ENCODE results near the gene NPIPA1.
"Not testable (repeated sequence)": the region's sequence is repeated elsewhere in the genome, so short reads cannot be mapped to it uniquely, and the experiment has no call there.

The NPIPA1 gene

GRCh38 chr16:14930246-14930645, 7.0 kb upstream of the NPIPA1 start:
- H3K27ac ChIP-seq (replicated peaks; ENCODE audit: low read length); H3K79me1 ChIP-seq (ENCODE audit: low read depth, low read length); H3K9ac ChIP-seq (ENCODE audit: low read depth, low read length, poor library complexity); H3K4ac ChIP-seq (ENCODE audit: low read length); H4K91ac ChIP-seq (ENCODE audit: low read depth, low read length, poor library complexity); DNase-seq (ENCODE audit: low spot score); H2AK5ac ChIP-seq (ENCODE audit: low read depth, low read length); H3K9me3 ChIP-seq (replicated peaks in 1 of 2; ENCODE audit: control insufficient read depth in 2 of 2, insufficient read depth in 1 of 2, low read depth in 1 of 2, low read length in 2 of 2); H3K36me3 ChIP-seq (replicated peaks in 1 of 2; ENCODE audit: control insufficient read depth in 2 of 2, insufficient read depth in 2 of 2, low read length in 2 of 2); H2BK5ac ChIP-seq (ENCODE audit: low read length); H2BK120ac ChIP-seq (ENCODE audit: low read depth, low read length); H3K4me1 ChIP-seq (ENCODE audit: control insufficient read depth in 2 of 2, insufficient read depth in 1 of 2, low read depth in 1 of 2, low read length in 2 of 2); H3K4me3 ChIP-seq (ENCODE audit: low read length in 2 of 2); H2BK15ac ChIP-seq (ENCODE audit: low read length); H4K8ac ChIP-seq (ENCODE audit: low read depth, low read length); H2AFZ ChIP-seq (ENCODE audit: low read length); H2BK12ac ChIP-seq (ENCODE audit: low read length); H3K23ac ChIP-seq (ENCODE audit: low read depth, low read length, poor library complexity); H3K18ac ChIP-seq (ENCODE audit: low read length); H3K27me3 ChIP-seq (ENCODE audit: control insufficient read depth in 3 of 3, insufficient read depth in 3 of 3, low read depth in 1 of 3, low read length in 3 of 3); H3K4me2 ChIP-seq (ENCODE audit: insufficient read depth, low read length, poor library complexity, severe bottlenecking); H3K14ac ChIP-seq (ENCODE audit: low read length): not testable (repeated sequence)
- no CpG with 5 or more reads among the region's 25 CpGs for WGBS, 2 donors (ENCODE audit: extremely low coverage in 2 of 2, insufficient read length in 2 of 2, insufficient replicate concordance in 1 of 2)

GRCh38 chr16:14930971-14931370, 6.3 kb upstream of the NPIPA1 start:
- H2AK5ac ChIP-seq (ENCODE audit: low read depth, low read length); H2BK5ac ChIP-seq (ENCODE audit: low read length); H2BK15ac ChIP-seq (ENCODE audit: low read length); H2AFZ ChIP-seq (ENCODE audit: low read length); H3K14ac ChIP-seq (ENCODE audit: low read length); H3K4ac ChIP-seq (ENCODE audit: low read length); H3K27ac ChIP-seq (replicated peaks; ENCODE audit: low read length); H4K8ac ChIP-seq (ENCODE audit: low read depth, low read length); H3K4me3 ChIP-seq (ENCODE audit: low read length in 2 of 2); H3K4me1 ChIP-seq (ENCODE audit: control insufficient read depth in 2 of 2, insufficient read depth in 1 of 2, low read depth in 1 of 2, low read length in 2 of 2); H3K23ac ChIP-seq (ENCODE audit: low read depth, low read length, poor library complexity); H4K91ac ChIP-seq (ENCODE audit: low read depth, low read length, poor library complexity); H3K9me3 ChIP-seq (replicated peaks in 1 of 2; ENCODE audit: control insufficient read depth in 2 of 2, insufficient read depth in 1 of 2, low read depth in 1 of 2, low read length in 2 of 2); H3K4me2 ChIP-seq (ENCODE audit: insufficient read depth, low read length, poor library complexity, severe bottlenecking); H2BK120ac ChIP-seq (ENCODE audit: low read depth, low read length); H3K36me3 ChIP-seq (replicated peaks in 1 of 2; ENCODE audit: control insufficient read depth in 2 of 2, insufficient read depth in 2 of 2, low read length in 2 of 2); H3K79me1 ChIP-seq (ENCODE audit: low read depth, low read length); H2BK12ac ChIP-seq (ENCODE audit: low read length); H3K27me3 ChIP-seq (ENCODE audit: control insufficient read depth in 3 of 3, insufficient read depth in 3 of 3, low read depth in 1 of 3, low read length in 3 of 3); H3K18ac ChIP-seq (ENCODE audit: low read length); H3K9ac ChIP-seq (ENCODE audit: low read depth, low read length, poor library complexity); DNase-seq (ENCODE audit: low spot score): not testable (repeated sequence)
- WGBS, 2 donors (ENCODE audit: extremely low coverage in 2 of 2, insufficient read length in 2 of 2, insufficient replicate concordance in 1 of 2), result no CpG with 5 or more reads among the region's 19 CpGs

GRCh38 chr16:14932581-14933375, 4.5 kb upstream of the NPIPA1 start:
- H3K4me1 ChIP-seq (ENCODE audit: control insufficient read depth in 2 of 2, insufficient read depth in 1 of 2, low read depth in 1 of 2, low read length in 2 of 2); H2AFZ ChIP-seq (ENCODE audit: low read length); H3K18ac ChIP-seq (ENCODE audit: low read length); H2BK5ac ChIP-seq (ENCODE audit: low read length); H3K9ac ChIP-seq (ENCODE audit: low read depth, low read length, poor library complexity); H3K36me3 ChIP-seq (replicated peaks in 1 of 2; ENCODE audit: control insufficient read depth in 2 of 2, insufficient read depth in 2 of 2, low read length in 2 of 2); H2BK12ac ChIP-seq (ENCODE audit: low read length); H3K27me3 ChIP-seq (ENCODE audit: control insufficient read depth in 3 of 3, insufficient read depth in 3 of 3, low read depth in 1 of 3, low read length in 3 of 3); H3K79me1 ChIP-seq (ENCODE audit: low read depth, low read length); H2BK15ac ChIP-seq (ENCODE audit: low read length); H3K23ac ChIP-seq (ENCODE audit: low read depth, low read length, poor library complexity); H4K91ac ChIP-seq (ENCODE audit: low read depth, low read length, poor library complexity); DNase-seq (ENCODE audit: low spot score); H3K4ac ChIP-seq (ENCODE audit: low read length); H2AK5ac ChIP-seq (ENCODE audit: low read depth, low read length); H3K14ac ChIP-seq (ENCODE audit: low read length); H3K4me2 ChIP-seq (ENCODE audit: insufficient read depth, low read length, poor library complexity, severe bottlenecking); H3K27ac ChIP-seq (replicated peaks; ENCODE audit: low read length); H3K9me3 ChIP-seq (replicated peaks in 1 of 2; ENCODE audit: control insufficient read depth in 2 of 2, insufficient read depth in 1 of 2, low read depth in 1 of 2, low read length in 2 of 2); H4K8ac ChIP-seq (ENCODE audit: low read depth, low read length); H2BK120ac ChIP-seq (ENCODE audit: low read depth, low read length); H3K4me3 ChIP-seq (ENCODE audit: low read length in 2 of 2): not testable (repeated sequence)
- WGBS, 2 donors (ENCODE audit: extremely low coverage in 2 of 2, insufficient read length in 2 of 2, insufficient replicate concordance in 1 of 2), result no CpG with 5 or more reads among the region's 47 CpGs

- not testable (repeated sequence) for H4K8ac ChIP-seq (ENCODE audit: low read depth, low read length); H2BK12ac ChIP-seq (ENCODE audit: low read length); DNase-seq (ENCODE audit: low spot score); H3K4ac ChIP-seq (ENCODE audit: low read length); H3K36me3 ChIP-seq (replicated peaks in 1 of 2; ENCODE audit: control insufficient read depth in 2 of 2, insufficient read depth in 2 of 2, low read length in 2 of 2); H2AFZ ChIP-seq (ENCODE audit: low read length); H2AK5ac ChIP-seq (ENCODE audit: low read depth, low read length); H3K4me2 ChIP-seq (ENCODE audit: insufficient read depth, low read length, poor library complexity, severe bottlenecking); H2BK120ac ChIP-seq (ENCODE audit: low read depth, low read length); H3K27me3 ChIP-seq (ENCODE audit: control insufficient read depth in 3 of 3, insufficient read depth in 3 of 3, low read depth in 1 of 3, low read length in 3 of 3); H3K27ac ChIP-seq (replicated peaks; ENCODE audit: low read length); H2BK5ac ChIP-seq (ENCODE audit: low read length); H3K18ac ChIP-seq (ENCODE audit: low read length); H3K4me3 ChIP-seq (ENCODE audit: low read length in 2 of 2); H4K91ac ChIP-seq (ENCODE audit: low read depth, low read length, poor library complexity); H2BK15ac ChIP-seq (ENCODE audit: low read length); H3K9me3 ChIP-seq (replicated peaks in 1 of 2; ENCODE audit: control insufficient read depth in 2 of 2, insufficient read depth in 1 of 2, low read depth in 1 of 2, low read length in 2 of 2); H3K9ac ChIP-seq (ENCODE audit: low read depth, low read length, poor library complexity); H3K79me1 ChIP-seq (ENCODE audit: low read depth, low read length); H3K23ac ChIP-seq (ENCODE audit: low read depth, low read length, poor library complexity); H3K4me1 ChIP-seq (ENCODE audit: control insufficient read depth in 2 of 2, insufficient read depth in 1 of 2, low read depth in 1 of 2, low read length in 2 of 2); H3K14ac ChIP-seq (ENCODE audit: low read length)
- WGBS, 2 donors (ENCODE audit: extremely low coverage in 2 of 2, insufficient read length in 2 of 2, insufficient replicate concordance in 1 of 2), result no CpG with 5 or more reads among the region's 9 CpGs
Measured at GRCh38 chr16:14937994-14938393, 751 bp downstream of the NPIPA1 start.
